Erythroblast (primary cell): Measurements from ENCODE around the gene SMURF1.

Source experiments
- GATA1 ChIP-seq: IDR thresholded peaks from 2 replicates; pipeline ENCODE4 v1.6.1; 2011; ENCODE audit warnings: low read depth, mild to moderate bottlenecking, control low read depth, low read length, moderate library complexity
- POLR2A ChIP-seq: IDR thresholded peaks from 2 replicates; pipeline ENCODE4 v1.6.1; 2011; ENCODE audit warnings: mild to moderate bottlenecking, low read length

- TF ChIP-seq POLR2A = no peak
- TF ChIP-seq GATA1 = no peak
Measured at GRCh38 chr7:98978672-98979071, 165.2 kb downstream of the SMURF1 start.
